GM18526 (cell line): ENCODE data around the gene CALR.

Source experiments
- POLR2A ChIP-seq: IDR thresholded peaks from 3 replicates; pipeline ENCODE4 v1.6.1; 2011; ENCODE audit not compliant: insufficient read length; ENCODE audit errors: extremely low read depth

The CALR gene

GRCh38 chr19:12937927-12938778 is at the start of gene CALR:
CALR (plus strand) TSS chr19:12938609; CDS start chr19:12938680, 71 bp downstream.
- peak; percentile 99 for TF ChIP-seq POLR2A

GRCh38 chr19:12890787-12891552 is 47.4 kb upstream of the CALR start, which contains the start of gene GCDH:
GCDH (plus strand) TSS chr19:12891160; CDS start chr19:12891305, 145 bp downstream.
- peak; percentile 79 for TF ChIP-seq POLR2A

GRCh38 chr19:12891553-12892021 is 46.8 kb upstream of the CALR start:
- no peak for TF ChIP-seq POLR2A

GRCh38 chr19:12893582-12893981 is 44.8 kb upstream of the CALR start:
- no peak for TF ChIP-seq POLR2A

GRCh38 chr19:12896460-12896859 is 41.9 kb upstream of the CALR start:
- TF ChIP-seq POLR2A, result no peak

- no peak for TF ChIP-seq POLR2A
Measured at GRCh38 chr19:12899891-12900518, 38.4 kb upstream of the CALR start.

- no peak for TF ChIP-seq POLR2A
Measured at GRCh38 chr19:12907166-12907565, 31.2 kb upstream of the CALR start.

- TF ChIP-seq POLR2A, result no peak
Measured at GRCh38 chr19:12912571-12912970, 25.8 kb upstream of the CALR start.

GRCh38 chr19:12913011-12913561 is 25.3 kb upstream of the CALR start:
- no peak for TF ChIP-seq POLR2A

GRCh38 chr19:12913851-12914690 is 24.3 kb upstream of the CALR start:
- TF ChIP-seq POLR2A, result no peak

GRCh38 chr19:12918253-12918652 is 20.2 kb upstream of the CALR start:
- TF ChIP-seq POLR2A, result no peak

GRCh38 chr19:12921047-12921446 is 17.4 kb upstream of the CALR start:
- TF ChIP-seq POLR2A, result no peak

GRCh38 chr19:12922959-12923358 is 15.4 kb upstream of the CALR start:
- no peak for TF ChIP-seq POLR2A

- TF ChIP-seq POLR2A, result no peak
Measured at GRCh38 chr19:12924621-12925310, 13.6 kb upstream of the CALR start.

- TF ChIP-seq POLR2A, result no peak
Measured at GRCh38 chr19:12930002-12930645, 8.3 kb upstream of the CALR start.
